HEK293T (cell line): ENCODE measurements around the gene SIAE.

Experiments used
- ARNT ChIP-seq: fragments of 450-650 bp; IDR thresholded peaks from 2 replicates; pipeline ENCODE4 v1.6.1; 2017; ENCODE audit warnings: mild to moderate bottlenecking
- BHLHE40 ChIP-seq: fragments of 450-650 bp; IDR thresholded peaks from 2 replicates; pipeline ENCODE4 v1.6.1; 2016; ENCODE audit warnings: mild to moderate bottlenecking, moderate library complexity, borderline replicate concordance
- FOXK2 ChIP-seq: fragments of 450-650 bp; IDR thresholded peaks from 2 replicates; pipeline ENCODE4 v1.6.1; 2016; ENCODE audit warnings: mild to moderate bottlenecking
- FOXM1 ChIP-seq: fragments of 450-650 bp; IDR thresholded peaks from 2 replicates; pipeline ENCODE4 v1.6.1; 2017; ENCODE audit warnings: mild to moderate bottlenecking, borderline replicate concordance
- L3MBTL2 ChIP-seq: fragments of 450-650 bp; conservative IDR thresholded peaks from 2 replicates; pipeline ENCODE4 v1.6.1; 2016; ENCODE audit warnings: mild to moderate bottlenecking
- LEF1 ChIP-seq: fragments of 450-650 bp; IDR thresholded peaks from 2 replicates; pipeline ENCODE4 v1.6.1; 2017; ENCODE audit warnings: mild to moderate bottlenecking, borderline replicate concordance
- SP1 ChIP-seq: fragments of 450-650 bp; IDR thresholded peaks from 2 replicates; pipeline ENCODE4 v1.6.1; 2017
- SUZ12 ChIP-seq: fragments of 450-650 bp; IDR thresholded peaks from 2 replicates; pipeline ENCODE4 v1.6.1; 2016; ENCODE audit warnings: mild to moderate bottlenecking

GRCh38 chr11:124669193-124669592 is 4.3 kb downstream of the SIAE start:
- TF ChIP-seq ARNT (no peak), BHLHE40 (no peak), FOXM1 (no peak), SP1 (no peak), L3MBTL2 (no peak), LEF1 (no peak), FOXK2 (no peak), SUZ12 (no peak)
